Measurements from ENCODE around the gene GLRX3. TPM values are rescaled to one million over a fixed set of nuclear protein-coding genes. Genes with fewer than 3 reads are reported as not detected.

GLRX3 gene
- 161 and 214 TPM in 2 replicates for total RNA-seq

GRCh38 chr10:130136226-130137089, at the start of gene GLRX3:
GLRX3 (plus strand) TSS chr10:130136391; CDS start chr10:130136421, 30 bp downstream.

GRCh38 chr10:130110246-130111112, 25.7 kb upstream of the GLRX3 start, which contains the start of gene C10orf143:
C10orf143 (minus strand) TSS chr10:130110830; CDS start chr10:130110772, 58 bp downstream.

Other genes with a start within 250 kb of the GLRX3 start
- gene EBF3, start 172.1 kb upstream of the GLRX3 start, total RNA-seq = not detected in 2 replicates
- 0.34 and 0.78 TPM in 2 replicates for gene C10orf143, start 25.6 kb upstream of the GLRX3 start, total RNA-seq

Measured in nasal cavity respiratory epithelium epithelial cell of viscerocranial mucosa (primary cell).